ENCODE measurements around the gene CSRNP3.

DNA sequence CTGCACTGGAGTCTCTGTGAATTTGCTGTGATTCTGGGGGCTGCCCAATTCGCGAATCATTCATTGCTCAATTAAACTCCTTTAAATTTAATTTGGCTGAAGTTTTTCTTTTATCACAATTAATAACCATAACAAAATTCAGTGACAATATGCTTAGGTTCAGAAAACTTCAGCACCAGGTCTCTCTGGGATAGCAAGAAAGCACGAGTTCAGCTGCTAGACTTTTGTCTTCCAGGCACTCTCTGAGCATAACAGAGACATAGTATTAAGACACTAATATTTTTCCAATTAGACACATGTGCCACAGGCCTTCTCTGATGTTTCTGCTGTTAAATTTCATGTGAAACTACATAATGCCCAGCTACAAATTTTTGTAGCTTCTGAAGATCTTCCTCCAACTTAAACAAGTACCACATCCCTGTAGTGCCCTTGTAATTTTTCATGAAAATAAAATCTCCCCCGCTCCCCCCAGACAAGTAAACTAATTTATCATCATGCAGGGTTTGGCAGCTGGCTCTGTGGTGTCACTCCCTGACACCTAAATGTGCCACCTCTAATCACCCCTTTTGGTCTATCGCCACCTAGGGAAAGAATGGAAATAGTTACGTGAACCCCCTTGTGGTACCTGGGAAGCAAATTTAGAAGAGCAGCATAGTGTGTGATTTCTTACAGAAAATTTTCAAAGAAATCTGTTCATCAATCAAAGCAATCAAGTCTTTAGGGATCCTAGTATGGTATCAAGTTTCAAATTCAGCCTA is 94.1 kb downstream of the CSRNP3 start:
- TF ChIP-seq POLR2A (IDR thresholded peaks at IDR 0.05) = no peak
- TF ChIP-seq, protein P1, sequence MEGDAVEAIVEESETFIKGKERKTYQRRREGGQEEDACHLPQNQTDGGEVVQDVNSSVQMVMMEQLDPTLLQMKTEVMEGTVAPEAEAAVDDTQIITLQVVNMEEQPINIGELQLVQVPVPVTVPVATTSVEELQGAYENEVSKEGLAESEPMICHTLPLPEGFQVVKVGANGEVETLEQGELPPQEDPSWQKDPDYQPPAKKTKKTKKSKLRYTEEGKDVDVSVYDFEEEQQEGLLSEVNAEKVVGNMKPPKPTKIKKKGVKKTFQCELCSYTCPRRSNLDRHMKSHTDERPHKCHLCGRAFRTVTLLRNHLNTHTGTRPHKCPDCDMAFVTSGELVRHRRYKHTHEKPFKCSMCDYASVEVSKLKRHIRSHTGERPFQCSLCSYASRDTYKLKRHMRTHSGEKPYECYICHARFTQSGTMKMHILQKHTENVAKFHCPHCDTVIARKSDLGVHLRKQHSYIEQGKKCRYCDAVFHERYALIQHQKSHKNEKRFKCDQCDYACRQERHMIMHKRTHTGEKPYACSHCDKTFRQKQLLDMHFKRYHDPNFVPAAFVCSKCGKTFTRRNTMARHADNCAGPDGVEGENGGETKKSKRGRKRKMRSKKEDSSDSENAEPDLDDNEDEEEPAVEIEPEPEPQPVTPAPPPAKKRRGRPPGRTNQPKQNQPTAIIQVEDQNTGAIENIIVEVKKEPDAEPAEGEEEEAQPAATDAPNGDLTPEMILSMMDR (IDR thresholded peaks at IDR 0.05) = no peak

Data from uterus (tissue), 2 donors.